GM21825 (cell line): ENCODE results near the gene UBE2F.

Experiments
- ATAC-seq: cut with Tn5 transposase; IDR thresholded peaks from one replicate; pipeline ENCODE4 v1.9.1; 2021; ENCODE audit warnings: mild to moderate bottlenecking, moderate library complexity; ENCODE audit not compliant: unreplicated experiment

UBE2F gene

GRCh38 chr2:238069021-238069709 lies 102.4 kb downstream of the UBE2F start:
- ATAC-seq: no peak

DNA sequence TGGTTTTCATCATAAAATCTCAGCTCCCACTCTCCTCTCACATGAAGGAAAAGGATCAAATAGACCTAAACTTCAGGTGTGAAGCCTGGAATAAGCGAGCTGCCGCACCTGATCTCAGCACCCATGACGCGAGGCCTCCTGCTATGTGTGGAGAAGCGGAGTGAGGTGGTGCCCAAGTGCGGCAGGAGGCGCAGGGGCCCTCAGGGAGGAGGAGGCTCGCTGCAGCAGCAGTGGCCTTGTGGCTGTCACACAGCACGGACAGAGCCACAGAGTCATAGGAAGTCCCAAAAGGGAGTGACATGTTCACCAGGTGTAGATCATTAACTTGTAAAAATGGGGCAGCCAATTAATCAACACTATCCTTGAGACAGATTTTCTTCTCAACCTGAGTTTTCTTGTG lies 103.1 kb downstream of the UBE2F start:
- ATAC-seq: no peak

DNA sequence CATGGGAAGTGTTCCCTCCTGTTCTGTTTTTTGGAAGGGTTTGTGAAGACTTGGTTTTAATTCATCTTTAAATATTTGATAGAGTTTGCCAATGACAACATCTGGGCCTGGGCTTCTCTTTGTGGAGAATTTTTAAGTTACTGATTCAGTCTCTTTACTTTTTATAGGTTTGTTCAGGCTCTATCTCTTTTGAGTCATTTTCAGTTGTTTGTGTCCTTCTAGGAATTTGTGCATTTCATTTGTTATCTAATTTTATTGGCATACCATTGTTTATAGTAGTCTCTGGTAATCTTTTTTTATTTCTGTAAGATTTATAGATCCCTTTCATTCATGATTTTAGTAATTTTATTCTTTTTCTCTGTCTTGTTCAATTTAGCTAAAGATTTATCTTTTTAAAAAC lies 108.6 kb downstream of the UBE2F start:
- no peak for ATAC-seq

DNA sequence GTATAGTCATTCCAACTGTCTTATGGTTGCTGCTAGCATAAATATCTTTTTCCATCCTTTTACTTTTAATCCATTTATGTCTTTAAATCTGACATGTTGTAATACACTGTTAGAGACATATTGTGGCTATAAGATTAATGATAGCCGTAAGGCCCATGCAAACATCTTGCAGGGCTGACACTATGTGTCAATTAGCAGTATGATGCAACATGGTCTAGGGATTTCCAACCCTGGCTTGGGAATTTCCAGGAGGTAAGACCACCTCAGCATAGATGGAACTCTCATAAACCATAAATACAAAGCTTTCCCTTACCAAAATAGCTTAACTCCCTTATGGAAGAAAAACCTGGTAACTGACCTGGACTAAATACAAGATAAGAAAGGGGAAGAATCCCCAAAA lies 110.5 kb downstream of the UBE2F start:
- no peak for ATAC-seq

DNA sequence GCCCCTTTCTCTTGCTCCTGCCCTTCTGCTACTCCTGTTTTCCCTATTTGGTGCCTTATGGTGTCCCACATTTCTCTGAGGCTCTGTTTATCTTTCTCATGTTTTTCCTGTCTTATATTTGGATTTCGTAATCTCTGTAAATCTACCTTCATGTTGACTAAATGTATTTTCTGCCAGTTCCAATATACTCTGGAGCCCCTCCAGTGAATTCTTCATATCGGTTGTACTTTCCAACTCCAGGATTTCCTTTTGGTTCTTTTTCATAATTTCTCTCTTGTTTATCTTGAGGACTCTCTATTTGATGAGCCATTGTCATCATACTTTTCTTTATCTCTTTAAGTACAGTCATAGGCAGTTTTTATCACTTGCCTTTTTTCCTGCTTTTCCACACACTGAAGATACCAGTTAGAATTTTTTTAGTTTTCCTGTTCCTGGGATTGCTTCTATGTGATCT lies 113.1 kb downstream of the UBE2F start:
- no peak for ATAC-seq

DNA sequence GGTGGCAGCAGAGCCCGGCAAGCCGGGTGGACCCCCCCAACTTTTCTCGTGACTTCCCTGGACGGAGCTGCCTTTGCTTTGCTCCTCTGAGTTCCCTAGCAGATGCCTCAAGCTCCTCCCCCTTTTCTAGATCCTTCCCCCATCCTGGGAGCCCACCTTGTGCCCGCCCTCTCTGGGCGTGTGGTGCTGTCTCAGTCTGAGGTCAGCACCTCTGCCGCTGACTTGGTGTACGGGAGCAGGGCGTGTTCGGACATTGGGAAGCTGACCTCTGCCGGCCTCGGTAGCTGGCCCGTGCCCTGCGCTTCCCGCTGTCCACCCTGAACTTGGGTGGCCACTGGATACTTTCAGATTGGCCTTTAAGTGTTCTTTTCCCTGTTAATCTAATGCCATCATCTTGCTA lies 113.7 kb downstream of the UBE2F start:
- no peak for ATAC-seq

- no peak for ATAC-seq
Observed at GRCh38 chr2:238081150-238081549, 114.3 kb downstream of the UBE2F start.

GRCh38 chr2:238081561-238081960 lies 114.7 kb downstream of the UBE2F start:
- ATAC-seq: no peak

GRCh38 chr2:238082151-238082550 lies 115.3 kb downstream of the UBE2F start:
- no peak for ATAC-seq

DNA sequence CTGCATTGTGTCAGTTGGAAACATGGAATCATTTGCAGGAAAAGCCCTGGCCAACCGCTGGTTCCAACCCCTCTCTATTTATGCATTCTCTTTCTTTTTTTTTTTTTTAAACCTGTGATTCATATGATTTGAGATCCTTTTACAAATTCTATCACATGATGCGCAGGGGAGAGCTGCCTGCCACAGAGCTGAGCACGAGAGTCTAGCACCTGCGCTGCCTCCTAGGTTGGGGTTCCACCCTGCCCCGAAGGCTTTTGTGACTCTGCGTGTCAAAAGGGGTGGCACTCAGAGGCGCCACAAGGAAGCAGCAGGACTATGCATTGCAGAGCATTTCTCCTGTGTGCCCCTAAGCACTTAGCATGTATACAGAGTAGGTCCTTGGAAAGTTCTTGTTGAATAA lies 116.0 kb downstream of the UBE2F start:
- no peak for ATAC-seq

DNA sequence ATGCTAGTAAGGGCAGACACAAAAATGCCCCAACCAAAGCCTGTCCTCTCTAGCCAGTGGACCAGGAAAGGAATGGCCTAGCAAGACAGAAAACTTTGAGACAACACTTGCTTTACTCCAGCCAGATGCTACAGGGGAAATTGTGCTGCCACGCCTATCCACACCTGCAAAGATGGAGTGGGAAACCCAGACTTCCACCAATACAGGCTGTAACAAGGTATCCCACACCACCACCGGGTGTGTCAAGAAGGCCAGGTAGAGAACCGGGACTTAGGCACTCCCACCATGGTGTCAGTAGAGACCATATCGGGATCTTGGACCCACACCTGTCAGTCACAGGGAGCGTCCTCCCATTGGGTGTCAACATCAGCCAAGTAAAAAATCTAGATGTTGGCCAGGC lies 117.1 kb downstream of the UBE2F start:
- ATAC-seq: no peak

DNA sequence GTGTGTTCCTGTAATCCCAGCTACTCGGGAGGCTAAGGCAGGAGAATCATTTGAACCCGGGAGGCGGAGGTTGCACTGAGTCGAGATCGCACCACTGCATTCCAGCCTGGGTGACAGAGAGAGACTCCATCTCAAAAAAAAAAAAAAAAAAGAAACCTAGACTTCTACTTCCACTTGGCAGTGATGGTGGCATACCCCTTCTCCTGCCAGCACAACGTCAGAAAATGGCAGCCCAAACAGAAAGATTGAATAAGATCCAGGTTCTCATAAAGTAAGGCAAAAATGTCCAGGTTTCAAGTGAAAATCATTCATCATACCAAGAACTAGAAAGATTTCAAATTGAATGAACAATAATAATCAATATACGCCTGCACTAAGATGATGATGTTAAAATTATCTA lies 117.9 kb downstream of the UBE2F start:
- no peak for ATAC-seq

DNA sequence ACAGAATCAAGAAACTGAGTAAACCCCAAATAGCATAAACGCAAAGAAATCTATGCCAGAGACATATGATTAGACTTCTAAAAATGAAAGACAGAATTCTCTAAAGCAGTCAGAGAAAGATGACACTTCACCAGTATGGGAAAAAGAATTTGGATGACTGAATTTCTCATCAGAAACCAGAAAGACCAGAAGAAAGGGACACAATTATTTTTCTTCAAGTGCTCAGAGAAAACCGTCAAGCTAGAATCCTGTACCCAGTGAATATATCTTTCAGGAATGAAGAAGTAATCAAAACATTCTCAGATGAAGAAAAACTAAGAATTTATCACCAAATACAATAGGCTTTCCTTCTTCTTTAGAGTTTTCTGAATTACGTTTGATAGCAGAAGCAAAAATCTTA lies 119.1 kb downstream of the UBE2F start:
- no peak for ATAC-seq

GRCh38 chr2:238087211-238087610 lies 120.4 kb downstream of the UBE2F start:
- ATAC-seq: no peak

DNA sequence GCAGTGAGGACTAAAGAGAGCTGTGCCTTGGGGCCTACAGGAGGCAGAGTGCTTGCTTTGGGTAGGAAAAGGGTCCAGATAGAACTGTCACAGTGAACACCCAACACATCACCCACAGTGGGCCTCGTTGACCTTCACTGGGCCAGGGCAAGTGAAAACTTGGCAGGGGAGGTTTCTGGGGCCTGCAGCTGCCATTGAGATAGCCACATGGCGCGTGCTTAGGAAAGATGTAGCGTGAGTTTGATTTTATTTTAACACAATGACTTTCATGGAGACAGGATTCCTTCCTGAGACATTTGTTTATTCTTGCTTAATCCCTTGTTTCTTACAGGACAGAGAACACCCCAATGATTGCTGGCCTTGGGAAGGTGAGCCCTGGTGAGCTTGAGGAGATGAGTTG lies 124.1 kb downstream of the UBE2F start:
- ATAC-seq: no peak

DNA sequence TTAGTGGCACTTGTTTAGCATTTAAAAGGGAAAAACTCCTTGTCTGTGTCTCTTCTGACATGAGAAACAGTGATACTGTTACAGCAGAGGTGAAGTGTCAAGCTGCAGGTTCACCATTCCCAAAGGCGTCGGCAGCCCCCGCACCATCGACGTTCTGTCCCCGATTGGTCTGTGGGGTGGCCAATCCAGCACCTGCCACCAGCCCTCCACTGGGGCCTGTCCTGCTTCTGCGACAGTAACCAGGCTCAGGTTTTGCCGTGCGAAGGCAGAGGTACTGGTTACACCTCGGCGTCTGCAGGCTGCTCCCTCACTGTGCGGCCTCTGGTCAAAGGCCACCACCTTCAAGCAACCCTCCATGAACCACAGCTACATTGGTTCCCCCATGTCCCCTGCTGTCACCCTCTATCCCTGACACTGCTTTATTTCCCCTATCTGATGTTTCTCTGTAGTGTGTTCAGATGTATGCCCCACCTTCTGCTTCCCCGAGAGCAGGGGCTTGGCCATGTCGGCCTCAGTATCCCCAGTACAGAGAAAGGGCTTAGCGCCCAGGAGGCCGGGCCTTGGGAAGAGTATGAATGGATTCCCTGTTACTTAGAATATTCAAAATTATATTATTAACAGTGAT lies 124.7 kb downstream of the UBE2F start:
- no peak for ATAC-seq
